HG03103 (cell line): Measurements from ENCODE around the gene PDE6D.

ENCODE experiments used
- ATAC-seq: cut with Tn5 transposase; IDR thresholded peaks from one replicate; pipeline ENCODE4 v1.9.1; 2021; ENCODE audit warnings: low read depth; ENCODE audit not compliant: unreplicated experiment

PDE6D gene

DNA sequence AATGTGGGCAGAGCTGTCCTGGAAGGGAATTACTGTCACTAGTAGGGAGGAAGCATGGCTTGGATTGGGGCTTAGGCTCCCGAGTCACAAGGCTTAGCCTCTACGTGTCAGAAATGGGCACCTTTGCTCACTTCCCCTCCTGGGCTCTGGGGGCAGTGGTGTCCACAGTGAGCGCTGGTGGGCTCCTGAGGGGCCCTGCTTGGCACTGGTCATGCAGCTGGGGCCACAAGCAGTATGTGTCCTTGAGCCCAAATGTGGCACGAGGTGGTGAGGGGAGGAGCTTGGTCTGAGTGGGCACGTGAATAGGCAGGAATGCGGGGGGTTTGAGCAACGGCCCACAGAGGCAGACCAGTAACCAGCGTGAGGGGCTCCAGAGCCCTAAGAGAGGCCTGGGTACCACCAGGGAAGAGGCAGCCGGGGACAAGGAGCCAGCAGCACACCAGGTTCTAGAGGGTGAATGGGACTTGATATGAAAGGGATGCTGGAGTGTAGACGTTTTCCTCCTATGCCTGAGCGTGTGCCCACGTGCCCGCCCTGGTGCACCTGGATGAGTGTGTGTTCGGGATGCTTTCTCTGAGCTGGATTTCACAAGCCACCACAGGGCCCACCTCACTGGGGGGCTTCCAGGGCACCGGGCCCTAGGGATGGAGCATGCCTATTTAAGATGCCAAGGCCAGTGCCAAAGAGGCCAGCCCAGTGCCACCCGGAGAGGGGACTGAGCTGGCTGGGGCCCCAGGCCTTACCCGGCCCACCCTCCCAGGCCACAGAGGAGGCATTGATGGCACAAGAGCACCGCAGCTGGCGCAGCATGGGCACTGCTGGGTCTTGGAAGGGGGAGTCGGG lies 95.5 kb downstream of the PDE6D start:
- ATAC-seq, result no peak

DNA sequence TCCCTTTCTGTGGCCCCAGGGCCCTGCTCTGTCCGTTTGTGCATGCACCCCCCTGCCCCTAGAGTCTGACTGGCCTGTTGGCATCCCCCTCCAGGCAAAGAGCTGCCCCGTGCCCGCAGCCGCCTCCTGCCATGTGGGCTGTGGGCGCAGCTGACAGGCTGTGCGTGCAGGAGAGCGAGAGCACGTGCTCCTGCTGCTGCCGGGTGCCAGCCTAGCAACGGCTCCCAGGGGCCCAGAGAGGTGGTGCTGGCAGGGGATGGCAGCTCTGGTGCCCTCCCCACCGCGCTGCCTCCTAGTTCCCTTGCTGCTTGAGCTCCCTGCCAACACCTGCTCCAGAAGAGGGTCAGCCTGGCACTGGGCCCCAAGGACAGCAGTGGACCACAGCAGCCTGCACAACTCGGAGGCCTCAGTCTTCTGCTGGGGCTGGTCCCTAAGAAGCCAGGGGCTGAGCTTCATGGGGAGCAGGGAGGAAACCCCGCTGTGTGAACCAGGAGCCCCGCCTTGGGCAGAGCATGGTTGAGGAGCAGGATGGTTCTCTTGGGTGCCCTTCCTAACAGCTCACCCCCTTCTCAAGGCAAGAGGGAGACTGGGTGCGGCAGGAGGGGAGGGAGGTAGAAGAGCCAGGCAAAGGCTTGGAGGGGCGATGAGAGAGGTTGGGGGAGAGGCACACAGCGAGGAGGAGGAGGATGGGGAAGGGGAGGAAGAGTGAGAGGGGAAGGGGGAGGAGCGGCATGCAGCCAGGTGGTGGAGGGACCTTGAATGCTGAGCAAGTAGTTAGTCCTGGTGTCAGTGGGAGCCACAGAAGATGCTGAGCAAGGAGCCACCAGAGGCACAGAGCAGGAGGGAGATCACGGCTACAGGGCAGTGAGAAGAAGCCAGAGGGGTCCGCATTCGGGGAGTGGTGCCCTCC lies 96.5 kb downstream of the PDE6D start:
- ATAC-seq, result no peak

DNA sequence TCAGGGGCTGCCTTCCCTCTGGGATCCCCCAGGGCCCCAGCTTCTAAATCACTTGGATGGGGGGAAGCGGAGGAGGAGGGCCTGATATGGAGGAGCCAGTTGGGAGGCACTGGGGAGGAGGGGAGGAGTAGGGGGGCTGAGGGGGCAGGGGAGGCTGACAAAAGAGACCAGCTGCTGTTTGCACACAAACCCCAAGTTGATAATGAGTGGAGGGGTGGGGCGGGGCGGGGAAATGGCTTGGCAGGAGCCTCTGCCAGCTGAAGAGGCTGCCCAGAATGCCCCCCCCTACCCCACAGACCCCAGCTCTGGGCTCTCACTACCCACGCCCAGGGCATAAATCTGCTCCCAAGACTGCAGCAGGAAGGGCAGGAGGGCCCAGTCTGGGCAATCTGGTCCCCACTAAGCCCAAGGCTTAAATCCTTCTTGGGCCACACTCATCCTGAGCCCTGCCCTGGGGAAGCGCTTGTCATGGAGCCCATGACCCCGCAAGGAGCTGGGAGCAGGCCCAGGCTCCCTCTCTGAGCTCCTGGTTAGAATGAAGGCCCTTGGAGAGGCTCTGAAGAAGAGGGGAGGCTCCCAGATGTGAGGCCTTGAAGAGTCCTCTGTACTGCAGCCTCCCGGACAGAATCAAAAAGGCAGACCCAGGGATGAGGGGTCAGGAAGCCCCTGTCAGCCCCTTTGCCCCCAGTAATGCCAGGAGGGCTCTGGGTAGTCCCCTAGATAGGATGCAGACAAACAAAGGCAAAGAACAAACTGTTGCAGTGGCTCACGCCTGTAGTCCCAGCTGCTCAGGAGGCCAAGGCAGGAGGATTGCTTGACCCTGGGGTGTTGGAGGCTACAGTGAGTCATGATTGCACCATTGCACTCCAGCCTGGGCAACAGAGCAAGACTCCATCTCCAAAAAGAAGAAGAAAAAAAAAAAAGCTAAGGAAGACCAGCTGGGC lies 97.5 kb downstream of the PDE6D start:
- no peak for ATAC-seq

DNA sequence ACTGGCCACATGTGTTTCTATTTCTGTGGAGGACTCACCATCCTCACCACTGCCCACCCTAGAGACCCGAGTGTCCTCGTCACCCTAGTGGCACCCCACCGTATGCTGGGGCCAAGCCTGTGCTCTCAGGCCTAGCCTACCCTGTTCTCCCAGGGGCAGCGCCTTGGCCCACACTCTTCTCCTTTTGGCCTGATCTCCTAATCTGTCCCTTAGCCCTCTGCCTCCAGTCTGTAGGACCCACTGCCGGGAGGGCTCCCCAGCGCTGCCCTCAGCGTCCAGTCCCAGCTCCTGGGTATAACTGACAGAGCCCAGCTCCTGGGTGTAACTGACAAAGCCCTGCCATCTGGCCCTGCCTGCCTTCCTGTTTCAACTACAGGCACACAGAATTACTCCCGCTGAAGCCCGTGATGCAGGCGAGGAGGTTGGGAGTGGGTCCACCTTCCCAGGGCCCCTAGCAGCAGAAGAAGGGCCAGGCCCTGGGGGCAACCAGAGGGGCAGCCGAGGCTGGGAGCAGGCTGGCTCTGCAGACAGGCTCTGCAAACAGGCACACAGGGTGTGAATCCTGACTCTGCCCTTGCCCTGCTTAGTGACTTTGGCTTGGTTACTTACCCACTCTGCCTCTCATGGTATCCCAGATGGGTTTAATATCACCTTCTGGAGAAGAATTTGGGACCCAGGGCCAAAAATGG lies 98.3 kb downstream of the PDE6D start:
- no peak for ATAC-seq
